Stimulated activated CD8-positive, alpha-beta memory T cell treated with anti-CD3 and anti-CD28 coated beads, Interleukin-7, amount 100 ng/mL, for 24 hours (primary cell): ENCODE results near the gene ZNF410.

Source experiments
- DNase-seq: peaks from one replicate; pipeline ENCODE4 v3.0.0-alpha.2; 2020; ENCODE audit warnings: low read depth

ZNF410 gene

GRCh38 chr14:73955674-73956073 is 69.0 kb downstream of the ZNF410 start:
- DNase-seq, result no peak

- no peak for DNase-seq
Measured at GRCh38 chr14:73958591-73958990, 71.9 kb downstream of the ZNF410 start.

- no peak for DNase-seq
Measured at GRCh38 chr14:73961192-73961591, 74.5 kb downstream of the ZNF410 start.

GRCh38 chr14:73965216-73965615 is 78.6 kb downstream of the ZNF410 start:
- DNase-seq, result no peak

GRCh38 chr14:73968885-73969284 is 82.2 kb downstream of the ZNF410 start:
- DNase-seq, result no peak

GRCh38 chr14:73973497-73973896 is 86.8 kb downstream of the ZNF410 start:
- no peak for DNase-seq

- no peak for DNase-seq
Measured at GRCh38 chr14:73976125-73976524, 89.5 kb downstream of the ZNF410 start.

GRCh38 chr14:73977896-73978295 is 91.2 kb downstream of the ZNF410 start:
- no peak for DNase-seq
